ACC112 (cell line): Measurements from ENCODE around the gene THSD7B.
A peak's percentile ranks its signal among the peaks of the same experiment; 100 is the strongest.
"Not testable (repeated sequence)": the region's sequence is repeated elsewhere in the genome, so short reads cannot be mapped to it uniquely, and the experiment has no call there.

Experiments
- H2AFZ ChIP-seq: fragments of 200-600 bp; sonication (generic); one replicate; pipeline ENCODE4 v1.6.0; 2017; ENCODE audit warnings: antibody characterized with exemption, low read length; ENCODE audit not compliant: unreplicated experiment
- H3K27ac ChIP-seq: fragments of 200-600 bp; sonication (generic); 2 replicates; pipeline ENCODE4 v1.5.1; 2014; ENCODE audit warnings: low read depth, mild to moderate bottlenecking, antibody characterized with exemption, low read length, moderate library complexity
- H3K27me3 ChIP-seq: fragments of 200-600 bp; sonication (generic); 2 replicates; pipeline ENCODE4 v1.6.1; 2014; ENCODE audit warnings: mild to moderate bottlenecking, antibody characterized with exemption, low read length, moderate library complexity, mixed read lengths; ENCODE audit not compliant: insufficient read depth
- H3K36me3 ChIP-seq: fragments of 200-600 bp; sonication (generic); 2 replicates; pipeline ENCODE4 v1.6.1; 2016; ENCODE audit warnings: mild to moderate bottlenecking, antibody characterized with exemption, low read length, moderate library complexity, mixed read lengths; ENCODE audit not compliant: insufficient read depth
- H3K4me1 ChIP-seq: fragments of 200-600 bp; sonication (generic); one replicate; pipeline ENCODE4 v1.6.1; 2016; ENCODE audit warnings: low read length, mixed read lengths; ENCODE audit not compliant: insufficient read depth, unreplicated experiment, control insufficient read depth
- H3K4me3 ChIP-seq: fragments of 200-600 bp; sonication (generic); 2 replicates; pipeline ENCODE4 v1.5.1; 2014; ENCODE audit warnings: mild to moderate bottlenecking, low read depth, low read length
- H3K79me2 ChIP-seq: fragments of 200-600 bp; sonication (generic); one replicate; pipeline ENCODE4 v1.6.0; 2016; ENCODE audit warnings: low read length; ENCODE audit not compliant: control insufficient read depth, unreplicated experiment, insufficient read depth

THSD7B gene

DNA sequence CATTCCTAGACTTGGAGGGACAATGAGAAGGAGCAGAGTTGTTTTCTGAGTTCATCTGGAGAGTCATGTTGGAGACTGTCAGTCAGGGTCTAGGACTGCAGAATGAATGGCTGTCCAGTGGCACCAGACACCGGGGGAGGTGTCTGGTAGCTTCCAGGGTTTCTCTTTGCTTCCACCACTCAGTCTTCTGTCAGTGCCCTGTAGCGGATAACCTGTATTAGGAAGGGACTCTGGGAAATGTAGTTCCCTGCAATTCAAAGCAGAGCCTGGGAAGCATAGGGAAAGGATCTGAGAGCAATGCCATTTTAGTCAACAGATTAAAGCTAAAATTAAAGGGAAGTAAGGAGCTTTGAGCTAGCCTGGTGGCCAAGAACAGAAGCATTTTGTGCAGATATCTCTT is 257.9 kb downstream of the THSD7B start:
- Histone ChIP-seq H3K27ac (no peak overlapping the region), H3K79me2 (no peaks in the 10 kb centered on the region), H3K36me3 (no peaks in the 10 kb centered on the region), H2AFZ (no peak overlapping the region), H3K4me1 (peaks cover 7% of the 10 kb centered on the region), H3K27me3 (no peaks in the 10 kb centered on the region), H3K4me3 (no peak overlapping the region)

GRCh38 chr2:137031731-137032130 is 266.4 kb downstream of the THSD7B start:
- Histone ChIP-seq H3K36me3 (no peaks in the 10 kb centered on the region), H3K27me3 (no peaks in the 10 kb centered on the region), H2AFZ (no peak overlapping the region), H3K79me2 (no peaks in the 10 kb centered on the region), H3K4me1 (no peaks in the 10 kb centered on the region), H3K4me3 (no peak overlapping the region), H3K27ac (no peak overlapping the region)

- H3K79me2 ChIP-seq: no peaks in the 10 kb centered on the region
- H3K4me1 ChIP-seq: no peaks in the 10 kb centered on the region
- no peak overlapping the region for H3K27ac ChIP-seq
- H3K36me3 ChIP-seq: no peaks in the 10 kb centered on the region
- H2AFZ ChIP-seq: no peak overlapping the region
- no peak overlapping the region for H3K4me3 ChIP-seq
- no peaks in the 10 kb centered on the region for H3K27me3 ChIP-seq
Observed at GRCh38 chr2:137036619-137037018, 271.3 kb downstream of the THSD7B start.

DNA sequence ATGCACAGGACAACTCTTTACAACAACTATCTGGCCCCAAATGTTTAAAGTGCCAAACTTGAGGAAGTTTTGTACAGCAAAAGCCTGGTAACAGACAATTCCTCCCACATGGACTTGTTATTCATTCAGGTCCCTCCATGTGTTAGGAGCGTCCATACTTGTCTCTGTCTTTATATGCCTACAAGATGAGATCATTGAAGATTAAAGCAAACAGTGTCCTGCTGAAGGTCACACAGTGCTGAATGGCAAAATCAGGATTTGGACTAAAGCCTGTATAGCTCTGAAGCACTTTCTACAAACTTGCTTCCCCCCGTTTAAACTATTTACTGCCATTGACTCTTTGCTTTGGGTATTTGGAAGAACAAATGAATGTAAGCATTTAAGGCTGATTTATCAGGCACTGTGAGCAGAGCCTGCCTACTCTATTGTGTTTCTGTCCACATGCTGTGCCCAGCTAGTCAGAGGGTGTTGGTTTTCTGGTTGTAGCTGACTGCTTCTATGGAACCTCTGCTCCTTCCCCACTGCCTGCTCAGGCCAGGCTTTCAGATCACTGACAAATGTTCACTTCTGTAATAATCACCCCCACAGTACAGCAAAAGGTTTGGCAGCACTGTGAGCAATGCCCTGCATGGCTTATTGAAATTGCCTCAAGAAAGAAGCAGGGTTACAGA is 274.3 kb downstream of the THSD7B start:
- H3K27ac ChIP-seq: no peak overlapping the region
- H3K4me1 ChIP-seq: no peaks in the 10 kb centered on the region
- no peak overlapping the region for H3K4me3 ChIP-seq
- no peaks in the 10 kb centered on the region for H3K27me3 ChIP-seq
- H3K36me3 ChIP-seq: no peaks in the 10 kb centered on the region
- no peaks in the 10 kb centered on the region for H3K79me2 ChIP-seq
- no peak overlapping the region for H2AFZ ChIP-seq

GRCh38 chr2:137047369-137047768 is 282.0 kb downstream of the THSD7B start:
- Histone ChIP-seq H3K79me2 (no peaks in the 10 kb centered on the region), H2AFZ (no peak overlapping the region), H3K27ac (no peak overlapping the region), H3K4me3 (no peak overlapping the region), H3K27me3 (no peaks in the 10 kb centered on the region), H3K4me1 (no peaks in the 10 kb centered on the region), H3K36me3 (no peaks in the 10 kb centered on the region)

- Histone ChIP-seq H3K4me1 (no peaks in the 10 kb centered on the region), H3K27me3 (no peaks in the 10 kb centered on the region), H3K4me3 (no peak overlapping the region), H3K27ac (no peak overlapping the region), H3K79me2 (no peaks in the 10 kb centered on the region), H3K36me3 (no peaks in the 10 kb centered on the region), H2AFZ (peak overlapping the region; percentile 17)
Observed at GRCh38 chr2:137048455-137048854, 283.1 kb downstream of the THSD7B start.

GRCh38 chr2:137049518-137049917 is 284.2 kb downstream of the THSD7B start:
- Histone ChIP-seq H3K4me3 (no peak overlapping the region), H3K36me3 (no peaks in the 10 kb centered on the region), H3K79me2 (no peaks in the 10 kb centered on the region), H2AFZ (no peak overlapping the region), H3K4me1 (no peaks in the 10 kb centered on the region), H3K27me3 (no peaks in the 10 kb centered on the region), H3K27ac (no peak overlapping the region)

DNA sequence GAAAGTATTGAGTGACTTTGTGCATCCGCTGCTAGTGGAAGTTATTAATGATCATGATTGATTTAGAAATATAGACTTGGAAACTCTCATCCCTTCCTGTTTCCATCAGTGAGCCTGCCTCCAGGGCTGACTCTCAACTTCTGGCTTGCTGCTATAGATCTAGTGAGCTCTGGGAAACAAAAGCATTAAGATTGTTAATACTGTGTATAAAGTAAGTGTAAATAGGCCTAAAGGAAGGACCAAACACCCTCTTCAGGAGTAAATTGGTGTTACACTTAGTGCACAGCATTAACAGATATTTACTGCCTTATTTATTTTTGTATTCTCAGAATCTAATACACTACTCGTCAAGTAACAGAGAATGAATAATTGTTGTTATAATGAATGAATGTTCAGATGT is 285.6 kb downstream of the THSD7B start:
- no peaks in the 10 kb centered on the region for H3K27me3 ChIP-seq
- H3K27ac ChIP-seq: no peak overlapping the region
- no peak overlapping the region for H3K4me3 ChIP-seq
- H3K79me2 ChIP-seq: no peaks in the 10 kb centered on the region
- H3K36me3 ChIP-seq: no peaks in the 10 kb centered on the region
- no peaks in the 10 kb centered on the region for H3K4me1 ChIP-seq
- H2AFZ ChIP-seq: no peak overlapping the region

DNA sequence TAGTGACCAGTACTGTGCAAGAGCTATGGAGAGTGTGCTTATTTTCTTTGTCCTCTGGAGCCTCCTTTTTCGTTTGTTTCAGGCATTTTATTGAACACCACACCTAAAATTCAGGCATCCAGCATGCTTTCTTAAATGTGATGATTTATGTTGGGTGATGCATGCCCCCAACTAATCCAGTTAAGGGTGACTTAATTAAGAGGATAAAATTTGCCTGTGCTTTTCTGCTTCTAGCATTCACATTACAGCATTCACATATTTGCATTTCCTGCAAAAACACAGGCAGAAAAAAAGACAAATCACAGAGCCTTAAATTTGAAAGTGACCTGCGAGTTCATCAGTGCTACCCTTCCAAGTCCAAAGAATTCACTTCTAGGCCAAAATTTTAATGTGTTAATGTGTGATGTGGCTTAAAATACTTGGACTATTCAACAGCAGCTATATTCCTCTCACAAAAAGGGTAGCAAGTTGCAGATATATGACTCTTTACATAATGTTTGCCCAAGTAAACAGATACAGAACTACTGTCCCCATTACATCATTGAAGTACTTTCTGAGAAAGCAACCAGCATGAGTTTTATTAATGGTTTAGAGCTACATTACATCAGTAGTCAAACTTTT is 286.5 kb downstream of the THSD7B start:
- Histone ChIP-seq H3K27me3 (no peaks in the 10 kb centered on the region), H3K4me1 (no peaks in the 10 kb centered on the region), H2AFZ (peak overlapping the region; percentile 35), H3K27ac (no peak overlapping the region), H3K36me3 (no peaks in the 10 kb centered on the region), H3K79me2 (no peaks in the 10 kb centered on the region), H3K4me3 (no peak overlapping the region)

GRCh38 chr2:137056704-137057103 is 291.4 kb downstream of the THSD7B start:
- no peak overlapping the region for H3K4me3 ChIP-seq
- no peak overlapping the region for H3K27ac ChIP-seq
- H3K27me3 ChIP-seq: no peaks in the 10 kb centered on the region
- H3K79me2 ChIP-seq: no peaks in the 10 kb centered on the region
- no peak overlapping the region for H2AFZ ChIP-seq
- H3K4me1 ChIP-seq: no peaks in the 10 kb centered on the region
- no peaks in the 10 kb centered on the region for H3K36me3 ChIP-seq

GRCh38 chr2:137076111-137076765 is 310.9 kb downstream of the THSD7B start:
- H3K27me3 ChIP-seq, H3K36me3 ChIP-seq, H3K27ac ChIP-seq, H3K79me2 ChIP-seq, H2AFZ ChIP-seq, H3K4me1 ChIP-seq, H3K4me3 ChIP-seq: not testable (repeated sequence)
